NCI-H82 (cell line): ENCODE data around the gene RFX2.
"Not testable (repeated sequence)": the region's sequence is repeated elsewhere in the genome, so short reads cannot be mapped to it uniquely, and the experiment has no call there.

Source experiments
- DNase-seq: peaks from one replicate; lab custom pipeline; 2025; lab: John Stamatoyannopoulos, UW

RFX2 gene

GRCh38 chr19:6110360-6110977, at the start of gene RFX2:
TSS of gene RFX2 (minus strand) at chr19:6110500. CDS start at chr19:6047496, 63,004 bp downstream.
- peak; percentile 98 for DNase-seq

DNA sequence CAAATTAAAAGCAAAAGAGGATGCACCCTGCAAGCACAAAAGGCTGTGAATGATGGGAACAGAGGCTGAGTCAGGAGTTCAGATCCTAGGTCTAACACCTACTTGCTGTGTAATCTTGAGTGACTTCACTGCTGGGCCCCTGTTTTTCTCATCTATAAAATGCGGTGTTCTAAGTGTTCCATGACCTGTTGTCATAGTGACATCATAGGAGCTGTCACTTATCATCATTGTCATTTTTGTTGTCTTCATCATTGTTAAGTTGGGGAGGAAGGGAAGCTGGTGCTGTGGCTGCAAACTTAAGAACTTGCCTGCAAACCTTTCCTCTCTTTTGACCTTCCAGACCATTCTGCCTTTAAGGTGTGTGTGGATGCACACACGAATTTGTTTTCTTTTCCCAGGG, 45.7 kb upstream of the RFX2 start:
- DNase-seq: no peak

DNA sequence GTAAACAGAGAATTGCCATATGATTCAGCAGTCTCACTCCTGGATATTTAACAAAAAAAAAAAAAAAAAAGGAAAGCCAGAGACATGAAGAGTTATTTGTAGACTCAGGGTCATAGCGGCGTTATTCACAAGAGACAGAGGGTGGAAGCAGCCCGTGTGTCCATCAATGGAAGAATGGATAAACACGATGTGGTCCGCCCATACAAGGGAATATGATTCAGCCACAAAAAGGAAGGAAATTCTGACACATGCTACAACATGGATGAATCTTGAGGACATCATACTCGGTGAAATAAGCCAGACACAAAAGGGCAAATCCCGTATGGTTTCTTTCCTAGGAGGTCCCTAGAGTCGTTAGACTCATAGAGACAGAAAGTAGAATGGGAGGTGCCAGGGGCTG, 40.0 kb upstream of the RFX2 start:
- no peak for DNase-seq

- DNase-seq: no peak
Measured at GRCh38 chr19:6141217-6141616, 30.9 kb upstream of the RFX2 start.

- no peak for DNase-seq
Measured at GRCh38 chr19:6138511-6138910, 28.2 kb upstream of the RFX2 start.

- peak; percentile 9 for DNase-seq
Measured at GRCh38 chr19:6138066-6138465, 27.8 kb upstream of the RFX2 start.

DNA sequence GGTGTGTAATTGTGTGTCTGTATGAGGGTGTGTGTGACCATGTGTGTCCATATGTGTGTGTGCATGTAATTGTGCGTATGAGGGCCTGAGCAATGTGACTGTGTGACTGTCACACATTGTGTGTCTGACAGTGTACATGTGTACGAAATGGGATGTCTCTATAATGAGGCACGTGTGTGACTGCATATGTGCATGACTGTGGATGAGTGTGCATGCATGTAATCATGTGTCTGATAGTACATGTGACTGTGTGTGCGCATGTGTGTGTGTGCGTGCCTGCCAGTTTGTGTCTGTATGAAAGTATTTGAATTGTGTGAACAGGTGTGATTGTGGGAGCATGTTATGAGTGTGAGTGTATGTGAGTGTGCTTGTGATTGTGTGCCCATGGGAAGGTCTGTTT, 22.9 kb upstream of the RFX2 start:
- DNase-seq: no peak

- no peak for DNase-seq
Measured at GRCh38 chr19:6132482-6132881, 22.2 kb upstream of the RFX2 start.

GRCh38 chr19:6127716-6128335, 17.5 kb upstream of the RFX2 start:
- DNase-seq: no peak

DNA sequence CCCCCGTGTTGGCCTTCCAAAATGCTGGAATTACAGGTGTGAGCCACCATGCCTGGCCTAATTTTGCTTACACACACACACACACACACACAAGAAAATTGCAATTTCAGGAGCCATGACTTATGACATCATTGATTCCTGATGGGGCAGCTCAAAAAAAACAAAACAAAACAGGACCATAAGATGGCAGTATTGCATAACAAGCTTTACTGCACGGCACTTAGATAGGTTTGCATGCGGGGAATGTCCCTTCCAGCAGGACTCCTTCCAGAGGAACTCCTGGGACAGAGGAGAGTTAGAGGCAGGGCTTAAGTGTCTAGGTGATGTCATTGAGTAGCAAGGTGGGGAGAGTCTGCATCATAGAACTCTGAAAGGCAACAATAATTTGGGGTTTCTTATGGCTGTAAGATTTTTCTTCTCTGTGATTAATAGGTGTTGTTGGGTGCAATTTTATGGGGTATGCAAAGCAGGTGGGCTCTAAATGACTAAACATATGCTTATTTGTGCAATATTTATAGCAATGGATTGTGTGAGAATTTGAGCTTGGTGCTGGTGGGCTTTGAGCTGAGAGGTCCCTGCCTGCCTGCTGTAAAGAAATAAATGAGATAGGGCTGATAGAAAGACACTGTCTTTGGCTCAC, 16.2 kb upstream of the RFX2 start:
- peak; percentile 73 for DNase-seq

DNA sequence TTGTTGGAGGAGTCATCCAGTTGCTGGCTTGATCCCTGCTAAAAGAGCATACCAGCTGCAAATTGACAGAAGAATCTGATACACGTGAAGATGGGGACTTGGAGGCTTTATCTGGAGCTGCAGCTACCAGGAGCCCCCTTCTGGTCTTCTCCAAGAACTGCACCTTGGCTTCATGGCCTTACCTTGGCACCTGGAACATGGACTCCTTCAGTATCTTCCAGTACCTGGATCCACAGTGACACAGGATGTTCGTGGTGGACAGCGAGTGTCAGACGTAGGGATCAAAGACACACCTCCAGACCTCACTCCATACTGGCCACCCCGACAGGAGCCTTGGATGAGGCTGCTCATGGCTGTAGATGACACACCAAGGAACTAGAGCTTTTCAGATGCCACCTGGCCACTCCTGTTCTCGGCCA, 15.3 kb upstream of the RFX2 start:
- DNase-seq: peak; percentile 80

DNA sequence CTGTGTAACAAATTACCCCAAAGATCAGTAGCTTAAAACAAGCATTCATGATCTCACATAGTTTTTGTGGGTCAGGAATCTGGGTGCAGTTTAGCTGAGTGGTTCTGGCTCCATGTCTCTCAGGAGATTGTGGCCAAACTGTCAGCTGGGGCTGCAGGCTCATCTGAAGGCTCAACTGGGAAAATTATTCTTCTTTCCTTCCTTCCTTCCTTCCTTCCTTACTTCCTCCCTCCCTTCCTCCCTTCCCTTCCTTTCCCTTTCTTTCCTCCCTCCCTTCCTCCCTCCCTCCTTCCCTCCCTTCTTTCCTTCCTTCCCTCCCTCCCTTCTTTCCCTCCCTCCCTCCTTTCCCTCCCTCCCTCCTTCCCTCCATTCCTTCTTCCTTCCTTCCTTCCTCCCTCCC, 8.7 kb upstream of the RFX2 start:
- no peak for DNase-seq

GRCh38 chr19:6118043-6118442, 7.7 kb upstream of the RFX2 start:
- DNase-seq: no peak

- DNase-seq: no peak
Measured at GRCh38 chr19:6117534-6117933, 7.2 kb upstream of the RFX2 start.

DNA sequence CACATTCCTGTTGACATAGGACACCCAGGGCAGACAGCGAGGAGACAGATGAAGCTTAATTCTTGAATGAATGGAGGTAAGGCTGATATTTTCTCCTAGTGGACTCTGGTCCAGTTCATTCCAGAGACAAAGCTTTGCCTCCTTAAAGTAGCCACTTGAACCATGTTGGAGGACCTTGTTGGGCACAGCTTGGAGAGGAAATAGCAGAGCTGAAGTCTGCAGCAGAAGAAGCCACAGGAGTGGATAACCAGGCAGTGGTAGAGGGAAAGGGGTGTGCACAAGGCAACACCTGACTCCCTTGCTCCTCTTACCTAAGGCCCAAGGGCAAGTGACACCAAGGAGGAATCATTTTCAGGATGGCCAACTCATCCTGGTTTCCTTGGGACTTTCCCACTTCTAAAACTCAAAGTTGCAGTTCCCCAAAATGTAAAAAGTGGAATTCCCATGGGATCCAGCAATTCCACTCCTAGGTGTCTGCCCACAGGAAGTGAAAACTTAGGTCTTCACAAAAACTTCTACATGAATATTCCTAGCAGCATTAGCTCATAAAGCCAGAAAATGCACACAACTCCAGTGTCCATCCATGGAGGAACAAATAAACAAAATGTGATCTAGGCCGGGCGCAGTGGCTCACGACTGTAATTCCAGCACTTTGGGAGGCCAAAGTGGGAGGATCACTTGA, 6.6 kb upstream of the RFX2 start:
- DNase-seq: no peak

- DNase-seq: no peak
Measured at GRCh38 chr19:6115992-6116391, 5.7 kb upstream of the RFX2 start.

DNA sequence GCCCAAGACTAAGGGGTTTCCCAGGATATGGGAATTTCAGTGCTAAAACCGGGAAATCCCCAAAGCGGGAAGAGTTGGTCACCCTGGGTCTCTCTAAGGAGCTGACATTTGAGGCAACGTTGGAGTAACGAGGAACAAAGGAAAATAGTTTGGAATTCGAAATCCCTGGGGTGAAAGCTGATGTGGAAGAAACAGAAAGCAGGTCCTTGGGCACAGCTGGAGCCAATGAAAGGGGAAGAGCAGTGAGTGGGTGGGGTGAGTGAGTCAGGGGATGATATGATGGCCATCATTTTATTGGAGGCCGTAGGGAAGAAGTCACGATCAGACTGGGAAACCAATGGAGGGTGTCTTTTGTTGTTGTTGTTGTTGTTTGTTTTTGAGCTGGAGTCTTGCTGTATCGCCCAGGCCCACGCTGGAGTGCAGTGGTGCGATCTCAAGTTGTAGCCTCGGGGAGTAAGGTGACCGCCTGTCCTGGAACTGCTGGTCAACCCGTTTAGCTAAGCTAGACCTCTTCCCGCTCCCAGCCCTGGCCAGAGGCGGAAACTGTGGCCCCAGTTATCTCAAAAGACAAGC, 3.4 kb upstream of the RFX2 start:
- DNase-seq: no peak

- no peak for DNase-seq
Measured at GRCh38 chr19:6109947-6110346, 353 bp downstream of the RFX2 start.

DNA sequence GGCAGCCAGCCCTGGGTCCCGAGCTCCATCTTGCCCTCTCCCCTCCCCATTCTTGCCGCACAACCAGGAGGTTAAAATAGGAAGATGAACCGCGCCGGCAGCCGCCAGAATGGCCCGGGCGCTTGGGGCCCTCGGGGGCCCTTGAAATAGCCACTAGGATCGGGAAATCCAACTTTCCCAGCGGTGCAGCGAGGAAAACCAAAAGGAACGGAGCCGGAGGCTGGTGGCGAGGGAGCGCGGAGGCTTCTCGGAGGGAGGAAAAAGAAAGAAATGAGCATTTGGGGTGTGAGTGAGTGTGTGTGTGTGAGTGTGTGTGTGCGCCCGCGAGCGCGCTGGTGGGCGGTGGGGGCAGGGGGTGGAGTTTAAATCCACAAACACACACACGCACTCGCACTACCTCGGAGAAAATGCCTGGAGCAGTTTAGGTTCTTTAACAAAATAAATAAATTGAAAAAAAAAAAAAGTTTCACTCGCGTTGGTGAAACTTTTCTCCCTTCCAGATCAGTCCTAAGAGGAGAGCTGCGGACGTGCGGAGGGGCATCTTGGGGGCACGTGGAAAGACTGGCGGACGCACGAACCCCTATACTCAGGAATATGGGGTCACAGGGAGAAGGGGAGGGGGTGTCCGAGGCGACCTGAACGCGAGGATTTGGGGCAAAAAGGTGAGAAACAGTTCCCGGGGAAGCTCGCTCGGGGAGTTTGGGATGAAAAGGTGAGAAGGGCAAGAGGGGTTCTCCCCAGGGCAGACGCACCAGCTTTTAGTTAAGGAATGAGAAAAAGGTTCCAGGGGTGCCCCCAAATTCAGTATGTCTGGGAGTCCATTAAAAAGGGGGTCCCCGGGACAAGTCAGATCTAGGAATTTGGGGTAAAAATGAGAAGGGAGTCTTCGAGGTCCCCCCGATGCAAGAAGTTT, 1.3 kb downstream of the RFX2 start:
- no peak for DNase-seq

DNA sequence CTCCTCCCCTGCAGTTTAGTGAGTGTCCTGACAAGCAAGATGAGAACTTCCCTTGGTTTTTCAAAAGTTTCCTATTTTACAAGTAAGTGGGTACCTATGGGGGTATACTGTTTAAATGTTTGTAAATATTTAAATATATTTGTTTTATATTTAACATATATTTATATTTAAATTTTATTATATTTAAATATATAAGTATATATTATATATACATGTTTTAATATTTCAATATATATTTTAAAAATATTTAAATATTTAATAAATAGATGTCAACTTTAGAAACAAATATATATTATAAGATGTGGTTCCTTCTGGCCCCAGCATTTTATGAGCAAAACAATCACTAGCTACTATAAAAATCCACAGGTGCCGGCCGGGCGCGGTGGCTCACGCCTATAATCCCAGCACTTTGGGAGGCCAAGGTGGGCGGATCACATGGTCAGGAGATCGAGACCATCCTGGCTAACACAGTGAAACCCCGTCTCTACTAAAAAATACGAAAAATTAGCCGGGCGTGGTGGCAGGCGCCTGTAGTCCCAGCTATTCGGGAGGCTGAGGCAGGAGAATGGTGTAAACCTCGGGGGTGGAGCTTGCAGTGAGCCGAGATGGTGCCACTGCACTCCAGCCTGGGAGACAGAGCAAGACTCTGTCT, 3.5 kb downstream of the RFX2 start:
- DNase-seq: not testable (repeated sequence)

GRCh38 chr19:6105444-6105843, 4.9 kb downstream of the RFX2 start:
- no peak for DNase-seq
